SK-N-SH treated with all-trans-retinoic acid at 6 μM for 48 hours (cell line): ENCODE results near the gene GTPBP1.

Source experiments
- ARNTL ChIP-seq: fragments of 450-650 bp; formaldehyde crosslinking; IDR thresholded peaks from 2 replicates; pipeline ENCODE4 v1.5.0; 2020; ENCODE audit warnings: low read depth, mild to moderate bottlenecking, moderate library complexity, borderline replicate concordance
- CSDC2 ChIP-seq: fragments of 250-450 bp; sonication (Bioruptor Pico); IDR thresholded peaks from 2 replicates; pipeline ENCODE4 v1.5.0; 2020; ENCODE audit warnings: mild to moderate bottlenecking, moderate library complexity
- GLIS3 ChIP-seq: fragments of 250-450 bp; sonication (Bioruptor Pico); IDR thresholded peaks from 2 replicates; pipeline ENCODE4 v1.5.0; 2020; ENCODE audit warnings: mild to moderate bottlenecking, moderate library complexity
- OSR1 ChIP-seq: fragments of 250-450 bp; sonication (Bioruptor Pico); IDR thresholded peaks from 2 replicates; pipeline ENCODE4 v1.8.0; 2022; ENCODE audit warnings: moderate library complexity, mild to moderate bottlenecking, inconsistent platforms
- RARB ChIP-seq: fragments of 250-450 bp; sonication (Bioruptor Pico); IDR thresholded peaks from 2 replicates; pipeline ENCODE4 v1.8.0; 2021; ENCODE audit warnings: mild to moderate bottlenecking, moderate library complexity
- SNAI2 ChIP-seq: fragments of 250-450 bp; sonication (Bioruptor Pico); IDR thresholded peaks from 2 replicates; pipeline ENCODE4 v1.5.0; 2020; ENCODE audit warnings: mild to moderate bottlenecking, moderate library complexity
- TOX ChIP-seq: fragments of 250-450 bp; sonication (Bioruptor Pico); IDR thresholded peaks from 2 replicates; pipeline ENCODE4 v1.8.0; 2021; ENCODE audit warnings: mild to moderate bottlenecking, moderate library complexity, borderline replicate concordance
- ZFP30 ChIP-seq: fragments of 450-650 bp; formaldehyde crosslinking; IDR thresholded peaks from 2 replicates; pipeline ENCODE4 v1.5.0; 2022; ENCODE audit warnings: mild to moderate bottlenecking, moderate library complexity
- ZNF8 ChIP-seq: fragments of 450-650 bp; formaldehyde crosslinking; IDR thresholded peaks from 2 replicates; pipeline ENCODE4 v1.5.0; 2020; ENCODE audit warnings: mild to moderate bottlenecking, moderate library complexity
- TF ChIP-seq, protein P1 (sequence below): fragments of 250-450 bp; sonication (Bioruptor Pico); IDR thresholded peaks from 2 replicates; pipeline ENCODE4 v1.8.0; 2020; ENCODE audit warnings: mild to moderate bottlenecking, moderate library complexity, borderline replicate concordance
- TF ChIP-seq, protein P2 (sequence below): fragments of 250-450 bp; sonication (Bioruptor Pico); IDR thresholded peaks from 2 replicates; pipeline ENCODE4 v1.8.0; 2021; ENCODE audit warnings: low read depth, mild to moderate bottlenecking, moderate library complexity, borderline replicate concordance
- TF ChIP-seq, protein P3 (sequence below): fragments of 250-450 bp; sonication (Bioruptor Pico); IDR thresholded peaks from 2 replicates; pipeline ENCODE4 v1.5.1; 2020; ENCODE audit warnings: low read depth, mild to moderate bottlenecking, moderate library complexity
- TF ChIP-seq, protein P4 (sequence below): fragments of 250-450 bp; sonication (Bioruptor Pico); IDR thresholded peaks from 2 replicates; pipeline ENCODE4 v1.5.1; 2021; ENCODE audit warnings: mild to moderate bottlenecking, moderate library complexity

DNA sequence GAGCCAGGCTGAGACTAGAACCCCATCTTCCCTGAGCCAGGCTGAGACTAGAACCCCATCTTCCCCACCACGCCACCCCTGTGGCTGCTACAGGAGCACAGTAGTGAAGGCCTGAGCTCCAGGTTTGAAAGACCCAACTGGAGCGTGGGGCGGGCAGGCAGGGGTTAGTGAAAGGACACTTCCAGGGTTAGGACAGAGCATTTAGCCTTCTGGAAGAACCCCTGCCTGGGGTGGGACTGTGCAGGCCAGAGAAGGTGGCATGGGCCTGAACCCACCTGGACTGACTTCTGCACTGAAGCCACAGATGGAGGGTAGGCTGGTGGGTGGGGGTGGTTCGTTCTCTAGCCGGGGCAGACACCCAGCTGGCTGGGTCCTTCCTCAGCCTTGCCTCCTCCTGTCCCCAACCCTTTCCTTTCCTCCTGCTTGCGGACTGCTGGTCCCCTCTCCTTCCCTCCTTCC lies 26.0 kb downstream of the GTPBP1 start:
- TF ChIP-seq, protein P1, sequence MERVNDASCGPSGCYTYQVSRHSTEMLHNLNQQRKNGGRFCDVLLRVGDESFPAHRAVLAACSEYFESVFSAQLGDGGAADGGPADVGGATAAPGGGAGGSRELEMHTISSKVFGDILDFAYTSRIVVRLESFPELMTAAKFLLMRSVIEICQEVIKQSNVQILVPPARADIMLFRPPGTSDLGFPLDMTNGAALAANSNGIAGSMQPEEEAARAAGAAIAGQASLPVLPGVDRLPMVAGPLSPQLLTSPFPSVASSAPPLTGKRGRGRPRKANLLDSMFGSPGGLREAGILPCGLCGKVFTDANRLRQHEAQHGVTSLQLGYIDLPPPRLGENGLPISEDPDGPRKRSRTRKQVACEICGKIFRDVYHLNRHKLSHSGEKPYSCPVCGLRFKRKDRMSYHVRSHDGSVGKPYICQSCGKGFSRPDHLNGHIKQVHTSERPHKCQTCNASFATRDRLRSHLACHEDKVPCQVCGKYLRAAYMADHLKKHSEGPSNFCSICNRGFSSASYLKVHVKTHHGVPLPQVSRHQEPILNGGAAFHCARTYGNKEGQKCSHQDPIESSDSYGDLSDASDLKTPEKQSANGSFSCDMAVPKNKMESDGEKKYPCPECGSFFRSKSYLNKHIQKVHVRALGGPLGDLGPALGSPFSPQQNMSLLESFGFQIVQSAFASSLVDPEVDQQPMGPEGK (CRISPR knock-in tag): no peak
- TF ChIP-seq ARNTL (CRISPR knock-in tag) (no peak), ZFP30 (no peak), OSR1 (CRISPR knock-in tag) (no peak), SNAI2 (CRISPR knock-in tag) (no peak), CSDC2 (CRISPR knock-in tag) (no peak), RARB (no peak), TOX (CRISPR knock-in tag) (no peak), ZNF8 (CRISPR knock-in tag) (no peak), GLIS3 (CRISPR knock-in tag) (no peak)
- TF ChIP-seq, protein P2, sequence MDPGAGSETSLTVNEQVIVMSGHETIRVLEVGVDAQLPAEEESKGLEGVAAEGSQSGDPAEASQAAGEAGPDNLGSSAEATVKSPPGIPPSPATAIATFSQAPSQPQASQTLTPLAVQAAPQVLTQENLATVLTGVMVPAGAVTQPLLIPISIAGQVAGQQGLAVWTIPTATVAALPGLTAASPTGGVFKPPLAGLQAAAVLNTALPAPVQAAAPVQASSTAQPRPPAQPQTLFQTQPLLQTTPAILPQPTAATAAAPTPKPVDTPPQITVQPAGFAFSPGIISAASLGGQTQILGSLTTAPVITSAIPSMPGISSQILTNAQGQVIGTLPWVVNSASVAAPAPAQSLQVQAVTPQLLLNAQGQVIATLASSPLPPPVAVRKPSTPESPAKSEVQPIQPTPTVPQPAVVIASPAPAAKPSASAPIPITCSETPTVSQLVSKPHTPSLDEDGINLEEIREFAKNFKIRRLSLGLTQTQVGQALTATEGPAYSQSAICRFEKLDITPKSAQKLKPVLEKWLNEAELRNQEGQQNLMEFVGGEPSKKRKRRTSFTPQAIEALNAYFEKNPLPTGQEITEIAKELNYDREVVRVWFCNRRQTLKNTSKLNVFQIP (CRISPR knock-in tag): no peak
- TF ChIP-seq, protein P3, sequence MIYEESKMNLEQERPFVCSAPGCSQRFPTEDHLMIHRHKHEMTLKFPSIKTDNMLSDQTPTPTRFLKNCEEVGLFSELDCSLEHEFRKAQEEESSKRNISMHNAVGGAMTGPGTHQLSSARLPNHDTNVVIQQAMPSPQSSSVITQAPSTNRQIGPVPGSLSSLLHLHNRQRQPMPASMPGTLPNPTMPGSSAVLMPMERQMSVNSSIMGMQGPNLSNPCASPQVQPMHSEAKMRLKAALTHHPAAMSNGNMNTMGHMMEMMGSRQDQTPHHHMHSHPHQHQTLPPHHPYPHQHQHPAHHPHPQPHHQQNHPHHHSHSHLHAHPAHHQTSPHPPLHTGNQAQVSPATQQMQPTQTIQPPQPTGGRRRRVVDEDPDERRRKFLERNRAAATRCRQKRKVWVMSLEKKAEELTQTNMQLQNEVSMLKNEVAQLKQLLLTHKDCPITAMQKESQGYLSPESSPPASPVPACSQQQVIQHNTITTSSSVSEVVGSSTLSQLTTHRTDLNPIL (CRISPR knock-in tag): no peak
- TF ChIP-seq, protein P4, sequence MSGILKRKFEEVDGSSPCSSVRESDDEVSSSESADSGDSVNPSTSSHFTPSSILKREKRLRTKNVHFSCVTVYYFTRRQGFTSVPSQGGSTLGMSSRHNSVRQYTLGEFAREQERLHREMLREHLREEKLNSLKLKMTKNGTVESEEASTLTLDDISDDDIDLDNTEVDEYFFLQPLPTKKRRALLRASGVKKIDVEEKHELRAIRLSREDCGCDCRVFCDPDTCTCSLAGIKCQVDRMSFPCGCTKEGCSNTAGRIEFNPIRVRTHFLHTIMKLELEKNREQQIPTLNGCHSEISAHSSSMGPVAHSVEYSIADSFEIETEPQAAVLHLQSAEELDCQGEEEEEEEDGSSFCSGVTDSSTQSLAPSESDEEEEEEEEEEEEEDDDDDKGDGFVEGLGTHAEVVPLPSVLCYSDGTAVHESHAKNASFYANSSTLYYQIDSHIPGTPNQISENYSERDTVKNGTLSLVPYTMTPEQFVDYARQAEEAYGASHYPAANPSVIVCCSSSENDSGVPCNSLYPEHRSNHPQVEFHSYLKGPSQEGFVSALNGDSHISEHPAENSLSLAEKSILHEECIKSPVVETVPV (CRISPR knock-in tag): no peak
